NCI-H1105 treated with DMSO at 0.1 percent for 48 hours (cell line): Measurements from ENCODE around the gene CAVIN3.

Experiments used
- DNase-seq: peaks from one replicate; lab custom pipeline; 2025; lab: John Stamatoyannopoulos, UW

CAVIN3 gene

DNA sequence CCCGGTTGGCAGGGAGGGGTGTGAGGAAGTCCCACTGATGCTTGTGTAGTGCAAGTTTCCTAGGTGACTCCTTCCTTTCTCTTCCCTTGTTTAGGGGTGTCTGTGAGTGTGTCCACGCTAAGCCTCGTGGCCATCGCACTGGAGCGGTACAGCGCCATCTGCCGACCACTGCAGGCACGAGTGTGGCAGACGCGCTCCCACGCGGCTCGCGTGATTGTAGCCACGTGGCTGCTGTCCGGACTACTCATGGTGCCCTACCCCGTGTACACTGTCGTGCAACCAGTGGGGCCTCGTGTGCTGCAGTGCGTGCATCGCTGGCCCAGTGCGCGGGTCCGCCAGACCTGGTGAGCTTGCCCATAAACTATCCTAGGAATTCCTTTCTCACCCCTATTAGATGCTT, 50.3 kb downstream of the CAVIN3 start:
- DNase-seq: no peak
